Stimulated activated CD8-positive, alpha-beta memory T cell treated with anti-CD3 and anti-CD28 coated beads, Interleukin-12 subunit alpha, Interleukin-12 subunit beta, amount 100 ng/mL, for 1 hour (primary cell): ENCODE measurements around the gene IL3.
"Not testable (repeated sequence)": the region's sequence is repeated elsewhere in the genome, so short reads cannot be mapped to it uniquely, and the experiment has no call there.

ENCODE experiments used
- DNase-seq: peaks from one replicate; pipeline ENCODE4 v3.0.0-alpha.2; 2020; ENCODE audit warnings: low read depth

The IL3 gene

DNA sequence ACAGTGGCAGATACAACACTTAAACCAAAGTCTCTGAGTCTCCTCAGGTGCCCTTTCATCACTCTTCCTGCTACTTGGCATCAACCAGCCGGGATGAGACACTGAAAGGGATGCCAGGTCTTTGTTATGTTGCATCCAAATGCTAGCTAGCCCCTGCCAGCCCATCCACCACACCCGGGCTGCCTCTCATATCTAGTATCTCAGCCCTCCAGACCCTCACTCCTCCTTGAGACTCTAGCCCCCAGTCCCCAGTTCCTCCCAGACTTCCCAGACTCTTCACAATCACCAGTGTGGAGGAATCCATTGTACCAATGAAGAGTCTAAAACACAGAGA is 34.6 kb downstream of the IL3 start:
- no peak for DNase-seq

DNA sequence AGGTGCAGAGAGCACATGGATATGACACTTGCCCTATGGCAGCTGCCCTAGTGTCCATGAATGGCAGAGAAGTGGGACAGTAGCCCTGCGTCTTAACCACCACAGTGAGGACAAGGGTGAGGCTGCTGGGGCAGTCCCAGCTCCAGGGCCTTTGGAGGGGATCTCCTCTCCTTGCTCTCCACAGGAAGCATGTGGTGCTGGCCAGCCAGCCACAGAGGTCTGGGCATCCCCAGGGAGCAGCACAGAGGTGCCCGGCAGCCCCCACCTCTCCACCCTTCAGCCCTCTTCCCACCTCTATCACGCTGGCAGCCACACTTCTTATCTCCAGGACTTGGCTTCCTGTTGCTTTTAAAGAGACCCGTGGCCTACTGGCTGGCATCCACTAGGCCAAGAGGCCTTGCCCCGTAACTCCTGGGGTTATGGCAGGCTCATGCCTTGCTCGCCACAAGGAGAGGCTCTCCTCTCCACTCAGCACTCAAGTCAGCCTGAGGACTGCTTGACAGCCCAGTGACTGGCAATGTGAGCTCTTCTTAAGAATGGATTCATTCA is 35.0 kb downstream of the IL3 start:
- no peak for DNase-seq

DNA sequence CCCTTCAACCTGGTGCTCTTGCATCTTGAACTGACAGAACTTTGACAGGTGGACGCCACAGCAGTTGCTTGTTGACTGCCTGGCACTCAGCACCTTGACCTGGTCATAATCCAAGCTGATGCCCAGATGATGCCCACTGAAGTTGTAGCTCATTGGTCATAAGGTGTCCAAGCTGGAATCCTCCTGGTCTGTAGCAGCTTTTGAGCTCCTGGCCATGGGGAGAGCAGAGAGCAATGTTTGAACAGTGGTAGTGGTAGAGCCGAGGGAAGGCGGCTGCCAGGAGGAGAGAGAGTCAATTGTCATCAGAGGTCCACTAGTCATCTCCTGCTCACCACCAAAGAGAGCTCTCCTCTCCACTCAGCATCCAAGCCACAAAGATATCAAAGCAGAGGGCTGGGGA is 36.4 kb downstream of the IL3 start:
- no peak for DNase-seq

DNA sequence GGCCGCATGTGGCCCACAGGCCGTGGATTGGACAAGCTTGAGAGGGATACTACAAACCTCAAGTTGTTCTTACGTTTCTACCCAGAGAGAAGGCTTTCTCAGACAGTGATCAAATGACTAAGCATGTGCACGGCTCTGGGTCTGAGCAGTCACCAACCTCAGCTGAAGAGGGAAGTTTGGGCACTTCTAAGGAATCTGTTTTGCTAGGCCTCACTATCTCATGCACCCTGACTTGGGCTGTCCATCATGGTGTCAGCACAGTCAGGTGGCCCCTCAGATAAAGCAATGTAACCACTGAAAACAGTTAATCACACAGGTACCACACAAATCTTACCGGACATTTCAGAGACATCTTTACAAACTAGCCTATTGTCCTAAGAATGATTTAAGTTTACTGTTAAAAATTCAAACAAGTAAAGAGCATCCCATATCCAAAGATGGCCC is 37.7 kb downstream of the IL3 start:
- DNase-seq: no peak

DNA sequence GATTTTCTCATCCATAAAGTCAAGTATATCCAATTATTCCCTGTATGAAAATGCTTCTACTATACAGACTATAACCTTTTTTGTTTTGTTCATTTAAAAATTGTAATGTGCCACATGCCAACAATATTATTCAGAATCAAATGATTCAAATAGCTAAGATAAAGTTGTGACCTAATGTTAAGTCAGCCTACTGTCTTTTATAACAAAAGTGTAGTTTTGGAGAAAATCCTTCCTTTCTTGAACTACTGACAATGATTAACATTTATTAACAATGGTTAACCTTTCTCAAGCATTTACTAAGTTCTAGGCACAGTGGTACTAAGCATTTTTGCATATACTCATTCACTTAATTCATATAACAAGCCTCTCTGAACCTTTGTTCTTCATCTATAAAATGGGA is 38.2 kb downstream of the IL3 start:
- DNase-seq: no peak

DNA sequence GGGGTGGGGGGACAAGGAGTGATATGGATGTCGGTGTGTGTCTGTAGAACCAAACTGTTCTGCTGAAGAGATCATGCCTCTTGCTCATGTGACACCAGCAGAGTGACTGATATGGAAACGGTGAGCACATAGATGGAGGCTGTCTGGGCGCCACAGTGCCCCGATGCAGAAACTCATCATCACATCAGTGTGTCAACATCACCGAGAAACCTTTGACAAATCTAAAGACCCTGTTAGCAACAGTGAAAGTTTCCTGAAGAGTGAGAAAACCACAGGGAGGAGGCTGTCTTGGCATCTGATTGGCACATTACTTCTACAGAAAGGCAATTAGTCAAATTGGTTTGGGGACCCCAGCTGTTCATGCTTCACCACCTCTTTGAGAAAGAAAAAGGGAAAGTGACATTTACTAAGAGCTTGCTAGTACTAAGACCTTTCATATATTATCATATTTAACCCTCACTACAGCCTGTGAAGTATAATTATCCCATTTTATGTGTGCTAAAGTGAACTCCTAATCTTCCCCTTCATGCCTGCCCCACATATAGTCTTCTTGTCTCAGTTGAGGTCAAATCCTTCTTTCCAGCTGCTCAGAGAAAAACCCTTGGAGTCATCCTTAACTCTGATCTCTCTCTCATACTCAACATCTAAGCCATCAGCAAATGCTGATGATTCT is 38.8 kb downstream of the IL3 start:
- peak; percentile 28 for DNase-seq

DNA sequence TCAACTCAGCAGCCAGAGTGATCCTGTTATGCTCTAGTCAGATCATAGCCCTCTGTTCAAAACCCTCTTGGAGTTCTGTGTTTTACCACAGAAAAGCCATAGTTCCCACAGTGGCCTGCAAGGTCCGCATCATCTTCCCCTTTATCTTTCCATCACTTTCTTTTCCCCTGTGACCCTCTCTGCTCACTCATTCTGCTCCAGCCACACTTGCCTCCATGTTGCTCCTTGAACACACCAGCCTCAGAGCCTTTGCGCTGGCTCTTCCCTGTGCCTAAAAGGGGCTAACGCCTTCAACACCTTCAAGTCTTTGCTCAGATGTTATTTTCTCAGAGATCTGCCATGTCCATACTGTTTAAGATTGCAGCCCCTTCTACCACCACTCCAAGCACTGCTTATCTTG is 39.5 kb downstream of the IL3 start:
- DNase-seq: no peak

DNA sequence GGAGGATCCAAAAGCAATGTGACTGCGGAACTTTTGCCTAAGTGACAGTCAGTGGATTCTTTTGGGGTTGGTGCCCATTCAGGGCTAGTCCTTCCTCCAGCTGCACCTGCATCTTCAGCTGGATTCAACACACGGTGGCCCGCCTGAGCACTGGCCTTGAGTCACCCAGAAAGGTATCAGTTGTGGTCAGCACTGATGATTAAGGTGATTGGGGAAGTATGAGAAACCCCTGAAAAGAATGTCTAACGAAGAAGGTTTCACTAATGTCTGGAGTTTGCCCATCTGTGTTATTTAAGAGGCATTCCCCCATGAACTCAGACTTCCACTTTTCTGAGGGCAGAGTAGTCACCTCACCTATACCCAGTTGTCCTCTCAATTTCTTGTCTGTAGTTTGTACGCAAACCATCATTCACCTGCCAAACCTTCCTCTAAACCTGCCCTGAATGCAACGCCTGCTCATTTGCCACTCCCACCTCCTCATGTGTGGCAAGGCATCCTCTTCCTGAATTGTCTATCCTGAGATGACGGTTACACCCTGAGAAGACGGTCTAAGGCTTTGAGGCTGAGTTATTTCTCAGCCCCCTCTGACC is 40.3 kb downstream of the IL3 start:
- DNase-seq: no peak

DNA sequence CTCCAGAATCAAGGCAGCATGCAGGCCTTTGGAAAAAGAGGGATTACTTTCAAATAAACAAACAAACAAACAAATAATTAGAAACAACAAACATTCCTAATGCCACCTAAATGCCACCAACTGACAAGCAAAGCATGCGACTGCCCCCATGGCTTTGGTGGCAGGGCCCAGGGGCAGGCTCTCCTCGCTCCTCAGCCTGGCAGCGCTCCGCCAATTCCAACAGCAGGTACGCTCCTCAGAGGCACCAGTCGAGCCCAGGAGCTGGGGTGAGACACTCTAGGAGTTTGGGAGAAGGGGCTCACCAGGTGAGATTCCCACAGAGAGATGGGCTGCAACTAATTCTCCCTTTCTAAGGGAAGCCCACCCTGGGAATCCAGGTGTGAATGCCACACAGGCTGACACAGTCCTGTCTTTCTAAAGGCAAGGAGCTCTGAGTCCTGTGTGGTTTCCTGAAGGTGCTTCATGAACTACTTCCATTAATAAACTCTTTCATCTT is 41.0 kb downstream of the IL3 start:
- no peak for DNase-seq

DNA sequence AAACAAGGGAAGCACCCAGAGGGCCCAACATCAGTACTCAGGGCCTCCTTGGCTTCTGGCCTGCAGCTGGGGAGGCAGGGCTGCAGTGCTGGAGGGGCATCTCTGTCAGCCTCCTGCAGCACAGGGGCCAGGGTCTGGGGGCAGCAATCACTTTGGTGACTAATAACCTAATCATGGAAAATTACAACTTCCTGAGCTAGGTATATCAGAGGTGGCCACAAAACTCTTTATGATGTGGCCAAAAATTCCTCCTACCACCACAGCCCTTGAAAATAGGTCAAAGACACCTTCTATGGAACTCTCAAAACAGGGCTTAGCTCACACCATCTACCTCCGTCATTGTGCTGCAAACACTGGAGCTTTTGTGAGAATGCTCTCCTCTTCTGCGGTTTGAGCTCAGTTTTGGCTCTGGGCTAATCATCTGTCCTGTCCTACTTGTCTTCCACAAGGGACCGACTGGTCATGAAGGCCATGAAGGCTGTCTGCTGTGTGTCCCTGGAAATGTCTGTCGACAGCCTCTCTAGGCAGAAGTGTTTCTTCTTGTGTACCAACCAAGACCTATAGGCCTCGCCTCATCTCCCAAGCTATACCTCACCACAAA is 41.7 kb downstream of the IL3 start:
- no peak for DNase-seq

DNA sequence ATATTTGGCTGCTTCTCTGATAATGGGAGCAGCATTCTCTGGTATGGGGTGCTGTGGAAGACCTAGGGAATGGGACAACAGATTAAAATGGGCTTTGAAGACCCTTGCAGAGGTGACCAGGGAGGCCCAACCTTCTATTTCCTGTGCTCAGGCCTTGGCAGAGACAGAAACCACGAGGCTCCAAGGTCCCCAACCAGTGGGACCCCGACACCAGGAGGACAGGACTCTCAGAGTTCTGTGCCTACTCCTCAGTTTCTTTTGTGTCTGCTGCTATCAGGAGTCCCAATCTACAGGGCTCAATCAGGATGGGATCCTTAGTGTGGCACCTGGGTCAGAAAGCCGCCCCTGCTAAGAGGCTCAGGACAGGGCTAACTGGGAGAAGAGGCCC is 42.5 kb downstream of the IL3 start:
- no peak for DNase-seq

DNA sequence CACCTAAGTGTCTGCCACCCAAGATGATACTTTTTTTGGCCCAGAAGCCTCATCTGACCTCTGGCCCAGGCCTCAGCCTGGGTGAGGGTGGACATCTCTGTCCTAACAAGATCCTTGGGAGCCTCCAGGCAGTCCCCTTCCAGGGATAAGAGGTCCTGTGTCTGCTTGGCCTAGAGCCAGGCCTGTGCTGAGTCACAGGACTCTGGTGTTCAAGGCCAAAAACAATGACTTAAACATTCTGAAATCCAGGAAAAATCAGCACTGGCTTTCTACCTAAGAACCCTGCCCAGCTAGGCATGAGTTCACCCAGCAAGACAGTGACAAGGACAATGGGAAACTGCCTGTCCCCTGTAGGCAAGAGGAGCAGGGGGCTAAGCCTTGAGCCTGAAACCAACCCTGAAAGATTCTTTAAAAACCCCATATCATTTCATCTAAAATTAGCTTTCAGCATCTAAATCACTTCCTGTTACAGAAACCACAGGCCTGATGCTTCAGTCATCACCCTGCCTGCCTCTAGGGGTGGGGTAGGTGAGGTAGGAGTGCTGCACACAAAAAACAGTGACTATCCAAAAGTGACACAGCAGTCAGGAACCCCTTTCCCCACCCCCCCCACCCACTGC is 43.0 kb downstream of the IL3 start:
- DNase-seq: peak; percentile 44

DNA sequence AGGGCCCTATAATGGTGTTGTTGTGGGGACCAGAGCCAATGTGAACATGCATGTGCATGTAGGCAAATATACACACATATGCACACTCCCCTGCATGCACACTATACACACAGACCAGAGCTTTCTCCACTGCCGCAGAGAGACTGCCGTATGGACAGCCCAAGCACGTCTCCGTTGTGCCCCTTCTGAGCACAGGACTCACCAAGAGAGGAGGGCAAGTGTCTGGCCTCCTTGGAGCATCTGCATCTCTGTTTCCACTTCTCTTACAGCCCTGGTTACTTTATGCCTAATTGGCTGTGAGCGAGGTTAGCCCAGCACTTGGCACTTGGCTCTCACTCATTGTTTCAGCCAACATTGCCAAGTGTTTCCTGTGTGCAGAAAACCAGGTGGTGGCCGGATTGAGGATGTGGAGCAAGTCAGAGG is 43.5 kb downstream of the IL3 start:
- DNase-seq: no peak

DNA sequence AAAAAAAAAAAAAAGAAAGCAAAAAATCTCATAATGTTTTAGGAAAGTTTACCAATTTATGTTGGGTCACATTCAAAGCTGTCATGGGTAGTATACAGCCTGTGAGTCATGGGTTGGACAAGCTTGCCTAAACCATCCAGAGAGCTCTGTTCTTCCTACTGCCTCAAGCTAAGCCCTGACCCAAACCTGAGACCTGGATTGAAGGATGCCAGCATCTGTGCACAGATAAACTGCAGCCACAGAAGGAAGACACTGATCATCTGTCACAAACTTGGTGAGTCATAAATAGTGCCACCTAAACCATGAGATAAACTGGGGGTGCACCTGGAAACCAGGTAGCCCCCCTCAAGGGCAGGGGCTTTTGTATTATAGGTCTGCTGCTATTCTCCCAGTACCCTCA is 44.1 kb downstream of the IL3 start:
- no peak for DNase-seq

DNA sequence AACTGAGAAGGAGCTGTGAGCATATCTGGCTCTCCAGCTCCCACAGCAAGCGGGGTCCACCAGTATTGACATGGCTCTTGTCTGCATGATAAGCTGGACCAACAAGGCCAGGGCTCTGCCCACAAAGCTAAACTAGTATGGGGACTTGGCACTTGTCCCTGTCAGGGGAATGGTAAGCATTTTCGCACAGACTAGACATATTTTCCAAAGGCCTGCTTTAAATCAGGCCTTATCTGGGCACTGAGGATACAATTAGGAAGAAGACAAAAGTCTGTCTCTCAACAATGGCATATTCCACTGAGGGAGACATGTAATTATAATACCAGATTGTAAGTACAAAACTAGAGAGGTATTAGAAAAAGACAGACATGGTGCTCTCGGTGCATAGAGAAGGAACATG is 45.2 kb downstream of the IL3 start:
- no peak for DNase-seq

DNA sequence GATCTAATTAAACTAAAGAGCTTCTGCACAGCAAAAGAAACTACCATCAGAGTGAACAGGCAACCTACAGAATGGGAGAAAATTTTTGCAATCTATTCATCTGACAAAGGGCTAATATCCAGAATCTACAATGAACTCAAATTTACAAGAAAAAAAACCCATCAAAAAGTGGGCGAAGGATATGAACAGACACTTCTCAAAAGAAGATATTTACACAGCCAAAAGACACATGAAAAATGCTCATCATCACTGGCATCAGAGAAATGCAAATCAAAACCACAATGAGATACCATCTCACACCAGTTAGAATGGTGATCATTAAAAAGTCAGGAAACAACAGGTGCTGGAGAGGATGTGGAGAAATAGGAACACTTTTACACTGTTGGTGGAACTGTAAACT is 48.0 kb downstream of the IL3 start:
- not testable (repeated sequence) for DNase-seq

DNA sequence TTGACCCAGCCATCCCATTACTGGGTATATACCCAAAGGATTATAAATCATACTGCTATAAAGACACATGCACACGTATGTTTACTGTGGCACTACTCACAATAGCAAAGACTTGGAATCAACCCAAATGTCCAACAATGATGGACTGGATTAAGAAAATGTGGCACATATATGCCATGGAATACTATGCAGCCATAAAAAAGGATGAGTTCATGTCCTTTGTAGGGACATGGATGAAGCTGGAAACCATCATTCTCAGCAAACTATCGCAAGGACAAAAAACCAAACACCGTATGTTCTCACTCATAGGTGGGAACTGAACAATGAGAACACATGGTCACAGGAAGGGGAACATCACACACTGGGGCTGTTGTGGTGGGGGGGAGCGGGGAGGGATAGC is 48.5 kb downstream of the IL3 start:
- not testable (repeated sequence) for DNase-seq

DNA sequence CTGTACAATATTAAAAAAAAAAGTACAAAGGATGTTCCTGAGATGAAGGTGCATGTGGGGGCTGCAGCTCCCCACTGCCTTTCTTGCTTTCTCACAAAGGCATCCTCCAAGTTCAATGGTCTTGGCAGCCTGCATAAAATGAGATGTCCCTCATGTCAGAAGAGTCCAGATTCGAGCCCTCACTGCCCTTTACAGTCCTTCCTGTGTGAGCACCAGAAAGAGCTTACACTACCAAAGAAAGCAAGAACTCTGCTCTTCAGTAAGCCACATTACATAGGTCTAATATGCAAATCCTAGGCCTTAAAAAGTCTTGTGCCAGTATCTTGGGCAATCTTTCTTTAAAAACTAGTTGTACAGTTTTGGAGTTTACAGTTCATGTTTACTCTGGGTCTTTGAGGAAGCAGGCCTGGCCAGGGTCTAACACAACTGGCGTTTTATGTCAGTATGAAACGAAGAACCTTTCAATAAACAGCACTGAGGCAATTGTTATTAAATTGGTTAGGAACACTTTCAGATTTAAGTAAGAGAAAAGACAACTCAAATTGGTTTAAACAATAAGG is 49.1 kb downstream of the IL3 start:
- no peak for DNase-seq

DNA sequence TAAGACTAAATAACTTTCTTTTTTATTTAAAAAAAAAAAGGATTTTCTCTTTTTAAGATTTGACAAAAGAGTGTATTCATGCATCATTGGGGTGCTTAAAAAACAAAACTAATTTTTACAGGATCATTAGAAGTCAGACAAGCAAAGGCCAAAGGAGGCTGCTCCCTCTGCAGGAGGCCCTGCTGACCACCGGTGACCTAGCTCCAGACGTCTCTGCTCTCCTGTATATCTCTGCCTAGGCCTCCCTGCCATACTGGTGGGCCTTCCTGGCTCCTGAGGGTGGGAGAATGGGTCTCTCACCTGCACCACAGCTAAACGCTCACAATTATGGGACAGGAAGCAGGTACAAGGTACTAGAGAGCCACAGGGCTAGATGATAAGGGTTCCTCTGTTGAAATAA is 49.7 kb downstream of the IL3 start:
- DNase-seq: no peak

DNA sequence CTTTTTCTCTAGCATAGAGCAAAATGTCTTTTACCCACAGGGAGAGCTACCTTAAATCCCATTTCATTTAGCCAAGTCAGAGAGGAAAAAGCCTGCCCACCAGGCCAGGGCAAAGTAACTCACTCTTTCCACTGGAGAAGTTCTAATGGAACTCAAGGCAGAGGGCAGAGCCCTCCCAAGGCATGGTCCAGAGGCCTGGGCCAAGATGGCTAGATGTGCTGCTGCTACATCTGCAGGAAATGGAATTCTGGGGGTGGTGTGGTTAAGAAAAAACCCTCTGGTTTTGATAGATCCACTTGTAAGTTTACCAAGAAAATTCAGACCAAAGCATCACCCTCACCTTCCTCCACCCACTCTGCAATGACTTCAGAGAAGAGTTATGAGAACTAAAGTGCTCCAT is 50.5 kb downstream of the IL3 start:
- no peak for DNase-seq

DNA sequence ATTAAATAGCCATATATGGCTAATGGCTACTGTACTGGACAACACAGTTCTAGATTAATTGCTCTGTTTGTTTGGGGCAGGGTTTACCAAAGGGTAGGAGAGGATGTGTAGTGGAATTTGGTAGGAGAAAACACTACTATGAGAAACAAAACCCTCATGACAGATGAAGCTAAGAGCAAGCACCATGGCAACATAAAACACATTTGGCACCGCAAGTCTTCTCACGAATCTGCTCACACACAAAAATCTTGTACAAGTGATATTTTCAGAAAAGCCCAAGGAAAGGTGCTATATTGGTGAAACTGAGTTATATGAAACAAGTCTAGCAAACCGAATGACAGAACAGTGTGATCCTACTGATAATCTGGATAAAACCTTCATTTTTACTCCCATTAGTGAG is 51.7 kb downstream of the IL3 start:
- no peak for DNase-seq
